ENCODE measurements around the gene DGAT2. TPM values are rescaled to one million over a fixed set of nuclear protein-coding genes. Genes with fewer than 3 reads are reported as not detected.

The DGAT2 gene
- total RNA-seq, 1 donor from 2014 or later: 7.4 TPM

- no peak for ATAC-seq
- TF ChIP-seq CTCF (IDR thresholded peaks at IDR 0.05): no peak
Measured at GRCh38 chr11:75792997-75793800, 24.6 kb downstream of the DGAT2 start.

GRCh38 chr11:75793966-75794365 lies 25.4 kb downstream of the DGAT2 start:
- H3K27me3 ChIP-seq (ENCODE audit: low read depth): no peaks in the 10 kb centered on the region
- TF ChIP-seq CTCF (IDR thresholded peaks at IDR 0.05): no peak
- no peak overlapping the region for H3K27ac ChIP-seq
- H3K4me1 ChIP-seq: no peaks in the 10 kb centered on the region
- no peaks in the 10 kb centered on the region for H3K9me3 ChIP-seq
- H3K4me3 ChIP-seq: no peak overlapping the region
- ATAC-seq: no peak
- DNase-seq: no peak
- no peaks in the 10 kb centered on the region for H3K36me3 ChIP-seq
- intact Hi-C loops (cut with DNase I): no loop called here

More at GRCh38 chr11:75792997-75793800, 24.6 kb downstream of the DGAT2 start:
- H3K4me3 ChIP-seq: no peak overlapping the region
- H3K27ac ChIP-seq: no peak overlapping the region
- no peaks in the 10 kb centered on the region for H3K27me3 ChIP-seq (ENCODE audit: low read depth)
- H3K4me1 ChIP-seq: no peaks in the 10 kb centered on the region
- intact Hi-C loops (cut with DNase I): no loop called here
- H3K36me3 ChIP-seq: no peaks in the 10 kb centered on the region
- H3K9me3 ChIP-seq: no peaks in the 10 kb centered on the region
- DNase-seq: no peak

GRCh38 chr11:75795276-75796090 lies 26.9 kb downstream of the DGAT2 start:
- no peaks in the 10 kb centered on the region for H3K36me3 ChIP-seq
- no peaks in the 10 kb centered on the region for H3K4me1 ChIP-seq
- ATAC-seq (no peak), DNase-seq (no peak)
- H3K9me3 ChIP-seq: no peaks in the 10 kb centered on the region
- H3K27me3 ChIP-seq (ENCODE audit: low read depth): no peaks in the 10 kb centered on the region
- TF ChIP-seq CTCF (IDR thresholded peaks at IDR 0.05): no peak
- no peak overlapping the region for H3K27ac ChIP-seq
- intact Hi-C loops (cut with DNase I): no loop called here
- no peak overlapping the region for H3K4me3 ChIP-seq

GRCh38 chr11:75796091-75796435 lies 27.5 kb downstream of the DGAT2 start:
- Histone ChIP-seq H3K9me3 (no peaks in the 10 kb centered on the region), H3K4me3 (no peak overlapping the region), H3K27ac (no peak overlapping the region), H3K36me3 (no peaks in the 10 kb centered on the region), H3K27me3 (ENCODE audit: low read depth) (no peaks in the 10 kb centered on the region), H3K4me1 (no peaks in the 10 kb centered on the region)
- DNase-seq: no peak
- intact Hi-C loops (cut with DNase I): no loop called here
- ATAC-seq: no peak
- no peak for TF ChIP-seq CTCF (IDR thresholded peaks at IDR 0.05)

- intact Hi-C loops (cut with DNase I): no loop called here
- Histone ChIP-seq H3K27me3 (ENCODE audit: low read depth) (no peaks in the 10 kb centered on the region), H3K9me3 (no peaks in the 10 kb centered on the region), H3K4me1 (no peaks in the 10 kb centered on the region), H3K36me3 (no peaks in the 10 kb centered on the region), H3K27ac (no peak overlapping the region), H3K4me3 (no peak overlapping the region)
- ATAC-seq (no peak), DNase-seq (no peak)
- TF ChIP-seq CTCF (IDR thresholded peaks at IDR 0.05): no peak
Measured at GRCh38 chr11:75797116-75797515, 28.5 kb downstream of the DGAT2 start.

Measured in lower lobe of right lung (tissue), 2 donors.